Ascending aorta (tissue), 2 donors: Measurements from ENCODE around the gene ZNF532. TPM values are rescaled to one million over a fixed set of nuclear protein-coding genes. Genes with fewer than 3 reads are reported as not detected.
"Not testable (repeated sequence)": the region's sequence is repeated elsewhere in the genome, so short reads cannot be mapped to it uniquely, and the experiment has no call there.

ENCODE experiments used
- DNase-seq, 2 donors: peaks; one replicate each; pipeline ENCODE4 v3.0.0-alpha.2; 2019; ENCODE audit warnings: low spot score in 2 of 2
- H3K27ac ChIP-seq, 2 donors: fragments of 200-600 bp; sonication (generic); one replicate each; pipeline ENCODE4 v1.5.1; 2016 to 2017; ENCODE audit warnings: mild to moderate bottlenecking in 1 of 2
- H3K27me3 ChIP-seq: fragments of 200-600 bp; sonication (generic); one replicate; pipeline ENCODE4 v1.5.1; 2017
- H3K36me3 ChIP-seq, 2 donors: fragments of 200-600 bp; sonication (generic); one replicate each; pipeline ENCODE4 v1.5.1; 2016
- H3K4me1 ChIP-seq, 2 donors: fragments of 200-600 bp; sonication (generic); one replicate each; pipeline ENCODE4 v1.5.1; 2016 to 2017; ENCODE audit warnings: mild to moderate bottlenecking in 1 of 2
- H3K4me3 ChIP-seq, 2 donors: fragments of 200-600 bp; sonication (generic); one replicate each; pipeline ENCODE4 v1.5.1; 2016 to 2017; ENCODE audit warnings: mild to moderate bottlenecking in 1 of 2
- H3K9me3 ChIP-seq, 2 donors: fragments of 200-600 bp; sonication (generic); one replicate each; pipeline ENCODE4 v1.5.1; 2016
- intact Hi-C: fragments of 100-400 bp; cut with DNase I; formaldehyde crosslinking; loops from one replicate; pipeline ENCODE4 v1.15.1; 2023
- total RNA-seq: library from RNA; depleted of rRNA; stranded (reverse); fragments of >200 nt; gene quantifications from one replicate; pipeline ENCODE4 v1.1.0, GENCODE V29; 2016
- TF ChIP-seq, protein P1 (sequence below), 3 experiments: fragments of 200-600 bp in 2 of 3; fragments of 450-650 bp in 1 of 3; sonication (generic) in 2 of 3; IDR thresholded peaks; one replicate each; pipeline ENCODE4 v1.5.1; 2016 to 2019; ENCODE audit warnings: antibody characterized with exemption in 3 of 3, mild to moderate bottlenecking in 1 of 3, moderate library complexity in 1 of 3

Gene ZNF532
- total RNA-seq, 1 donor from 2014 or later, result 161 TPM

DNA sequence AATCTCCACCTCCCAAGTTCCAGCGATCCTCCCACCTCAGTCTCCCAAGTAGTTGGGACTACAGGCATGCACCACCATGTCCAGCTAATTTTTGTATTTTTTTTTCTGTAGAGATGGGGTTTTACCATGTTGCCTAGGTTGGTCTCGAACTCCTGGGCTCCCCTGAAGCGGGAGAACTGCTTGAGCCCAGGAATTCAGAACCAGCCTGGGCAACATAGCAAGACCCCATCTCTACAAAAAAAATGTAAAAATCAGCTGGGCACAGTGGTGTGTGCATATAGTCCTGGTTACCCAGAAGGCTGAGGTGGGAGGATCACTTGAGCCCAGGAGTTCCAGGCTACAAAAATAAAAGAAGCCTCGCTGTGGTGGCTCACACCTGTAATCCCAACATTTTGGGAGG, 12.0 kb upstream of the ZNF532 start:
- intact Hi-C loops, result loop anchor here (5.0 kb wide), 1 partner anchor 40 kb away; no protein-coding TSS in a partner anchor
- Histone ChIP-seq H3K4me3 (no peak overlapping the region), H3K27ac (no peak overlapping the region), H3K9me3 (no peaks in the 10 kb centered on the region), H3K4me1 (peaks cover 0 to 12% of the 10 kb centered on the region in 2 donors), H3K27me3 (no peaks in the 10 kb centered on the region), H3K36me3 (no peaks in the 10 kb centered on the region)
- TF ChIP-seq, protein P1, sequence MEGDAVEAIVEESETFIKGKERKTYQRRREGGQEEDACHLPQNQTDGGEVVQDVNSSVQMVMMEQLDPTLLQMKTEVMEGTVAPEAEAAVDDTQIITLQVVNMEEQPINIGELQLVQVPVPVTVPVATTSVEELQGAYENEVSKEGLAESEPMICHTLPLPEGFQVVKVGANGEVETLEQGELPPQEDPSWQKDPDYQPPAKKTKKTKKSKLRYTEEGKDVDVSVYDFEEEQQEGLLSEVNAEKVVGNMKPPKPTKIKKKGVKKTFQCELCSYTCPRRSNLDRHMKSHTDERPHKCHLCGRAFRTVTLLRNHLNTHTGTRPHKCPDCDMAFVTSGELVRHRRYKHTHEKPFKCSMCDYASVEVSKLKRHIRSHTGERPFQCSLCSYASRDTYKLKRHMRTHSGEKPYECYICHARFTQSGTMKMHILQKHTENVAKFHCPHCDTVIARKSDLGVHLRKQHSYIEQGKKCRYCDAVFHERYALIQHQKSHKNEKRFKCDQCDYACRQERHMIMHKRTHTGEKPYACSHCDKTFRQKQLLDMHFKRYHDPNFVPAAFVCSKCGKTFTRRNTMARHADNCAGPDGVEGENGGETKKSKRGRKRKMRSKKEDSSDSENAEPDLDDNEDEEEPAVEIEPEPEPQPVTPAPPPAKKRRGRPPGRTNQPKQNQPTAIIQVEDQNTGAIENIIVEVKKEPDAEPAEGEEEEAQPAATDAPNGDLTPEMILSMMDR (IDR thresholded peaks at IDR 0.05), result no peak
- DNase-seq, result no peak

DNA sequence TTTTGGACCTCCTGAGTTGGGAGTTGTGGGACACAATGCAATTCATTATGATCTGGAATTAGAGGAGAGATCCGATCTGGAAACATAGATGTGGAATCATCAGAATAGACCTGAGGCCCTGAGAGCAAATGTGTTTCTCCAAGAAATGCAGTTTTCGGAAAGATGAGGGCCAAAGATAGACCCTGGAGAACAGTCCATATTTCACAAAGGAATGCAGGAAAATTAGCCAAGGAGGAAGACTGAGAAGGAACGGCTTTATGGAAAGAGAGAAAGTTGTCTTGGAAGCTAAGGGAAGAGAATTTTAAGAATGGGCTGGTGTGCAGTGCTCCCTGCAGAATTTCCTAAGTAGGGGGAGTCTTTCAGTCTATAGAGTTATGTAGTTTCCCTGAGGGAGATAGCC, 11.1 kb upstream of the ZNF532 start:
- TF ChIP-seq, protein P1 (IDR thresholded peaks at IDR 0.05), result no peak
- H3K27ac ChIP-seq, result peak overlapping the region in 1 of 2 donors; percentile 13

DNA sequence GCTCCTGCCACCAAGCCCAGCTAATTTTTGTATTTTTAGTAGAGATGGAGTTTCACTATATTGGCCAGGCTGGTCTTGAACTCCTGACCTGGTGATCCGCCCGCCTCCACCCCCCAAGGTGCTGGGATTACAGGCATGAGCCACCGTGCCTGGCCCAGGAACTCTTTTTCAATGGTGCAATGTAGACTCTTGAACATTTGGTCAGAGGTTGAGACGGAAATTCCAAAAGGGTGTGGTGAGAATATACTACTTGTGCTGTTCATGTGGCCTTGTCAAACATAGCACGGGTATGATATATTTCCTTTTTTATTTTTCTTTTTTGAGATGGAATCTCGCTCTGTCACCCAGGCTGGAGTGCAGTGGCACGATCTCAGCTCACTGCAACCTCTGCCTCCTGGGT, 9.2 kb upstream of the ZNF532 start:
- H3K4me3 ChIP-seq, H3K9me3 ChIP-seq, H3K27me3 ChIP-seq, DNase-seq, H3K36me3 ChIP-seq: not testable (repeated sequence)
- intact Hi-C loops, result loop anchor here (5.0 kb wide), 2 partner anchors 68 to 122 kb away; no protein-coding TSS in a partner anchor
- Histone ChIP-seq H3K27ac (peak overlapping the region in 1 of 2 donors; percentile 22), H3K4me1 (peaks cover 4 to 25% of the 10 kb centered on the region in 2 donors)

More for the DNA sequence above, 11.1 kb upstream of the ZNF532 start:
- no peak overlapping the region for H3K4me3 ChIP-seq
- no peaks in the 10 kb centered on the region for H3K27me3 ChIP-seq
- H3K9me3 ChIP-seq, result no peaks in the 10 kb centered on the region
- H3K36me3 ChIP-seq, result no peaks in the 10 kb centered on the region
- peaks cover 0 to 12% of the 10 kb centered on the region in 2 donors for H3K4me1 ChIP-seq
- no peak for DNase-seq
- intact Hi-C loops, result loop anchor here (5.0 kb wide), 1 partner anchor 39 kb away; no protein-coding TSS in a partner anchor

DNA sequence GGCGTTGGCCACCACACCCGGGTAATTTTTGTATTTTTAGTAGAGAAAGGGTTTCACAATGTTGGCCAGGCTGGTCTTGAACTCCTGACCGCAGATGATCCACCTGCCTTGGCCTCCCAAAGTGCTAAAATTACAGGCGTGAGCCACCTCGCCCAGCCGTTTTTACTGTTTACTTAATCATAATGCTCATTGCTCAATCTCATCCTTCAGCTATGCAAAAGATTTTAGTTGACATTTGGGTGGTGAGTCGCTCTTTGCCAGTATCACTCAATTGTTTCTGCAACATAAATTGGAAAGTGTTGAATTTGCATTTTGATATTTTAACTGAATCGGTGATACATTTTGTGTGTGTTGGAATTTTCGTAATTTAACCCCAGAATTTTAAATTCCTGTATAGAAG, 7.8 kb upstream of the ZNF532 start:
- intact Hi-C loops, result loop anchor here (5.0 kb wide), 2 partner anchors 70 to 120 kb away; no protein-coding TSS in a partner anchor
- H3K4me3 ChIP-seq, result no peak overlapping the region
- H3K27ac ChIP-seq, result peak overlapping the region in 1 of 2 donors; percentile 54
- DNase-seq, result no peak
- peaks cover 4 to 35% of the 10 kb centered on the region in 2 donors for H3K4me1 ChIP-seq
- H3K27me3 ChIP-seq, result no peaks in the 10 kb centered on the region
- no peaks in the 10 kb centered on the region for H3K9me3 ChIP-seq
- no peaks in the 10 kb centered on the region for H3K36me3 ChIP-seq
- TF ChIP-seq, protein P1 (IDR thresholded peaks at IDR 0.05), result no peak

DNA sequence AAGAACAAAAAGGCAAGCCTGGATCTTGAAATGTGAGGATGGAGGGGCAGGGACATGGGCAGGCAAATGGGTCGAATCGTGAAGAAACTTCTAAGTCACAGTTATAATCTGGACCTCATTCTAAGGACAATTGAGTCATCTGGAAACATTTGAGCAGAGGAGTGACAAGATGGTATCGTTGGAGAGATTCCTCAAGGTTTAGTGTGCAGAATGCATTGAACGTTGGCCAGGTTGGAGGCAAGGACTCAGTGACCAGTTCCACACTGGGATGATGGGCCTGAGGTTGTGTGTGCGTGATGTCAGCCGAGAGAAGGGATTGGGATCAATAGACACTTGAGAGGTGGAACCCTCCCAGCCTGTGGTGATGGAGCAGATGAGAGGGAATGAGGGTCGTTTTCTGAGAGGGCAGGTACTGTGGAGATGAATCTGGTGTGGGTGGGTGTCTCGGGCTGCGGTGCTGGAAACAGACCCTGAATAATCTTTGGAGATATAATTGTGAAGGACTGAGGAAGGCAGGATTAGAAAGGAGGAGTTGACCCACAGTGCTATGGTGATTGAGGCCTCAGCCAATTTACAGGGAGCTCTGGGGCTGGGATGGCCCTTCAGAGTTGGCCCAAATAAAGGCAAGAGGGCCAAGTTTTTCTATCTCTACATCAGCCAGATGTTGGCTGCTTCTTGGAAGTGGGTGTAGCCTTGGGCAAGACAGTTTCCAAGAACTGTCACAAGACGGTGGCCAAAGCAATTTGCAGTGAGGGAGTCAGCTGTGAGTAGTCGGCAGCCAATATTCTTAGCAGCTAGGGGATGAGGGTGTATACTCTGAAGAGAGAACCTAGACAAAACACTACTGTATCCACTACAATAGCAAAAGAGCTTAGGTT, 5.8 kb upstream of the ZNF532 start:
- Histone ChIP-seq H3K4me3 (no peak overlapping the region), H3K27me3 (no peaks in the 10 kb centered on the region), H3K27ac (peak overlapping the region; percentile 86 to 100), H3K36me3 (no peaks in the 10 kb centered on the region), H3K4me1 (peaks cover 7 to 39% of the 10 kb centered on the region in 2 donors), H3K9me3 (no peaks in the 10 kb centered on the region)
- DNase-seq, result peak in 1 of 2 donors; percentile 79
- intact Hi-C loops, result loop anchor here (2.0 to 5.0 kb wide), 3 partner anchors 72 to 198 kb away; no protein-coding TSS in a partner anchor
- TF ChIP-seq, protein P1 (IDR thresholded peaks at IDR 0.05), result no peak

DNA sequence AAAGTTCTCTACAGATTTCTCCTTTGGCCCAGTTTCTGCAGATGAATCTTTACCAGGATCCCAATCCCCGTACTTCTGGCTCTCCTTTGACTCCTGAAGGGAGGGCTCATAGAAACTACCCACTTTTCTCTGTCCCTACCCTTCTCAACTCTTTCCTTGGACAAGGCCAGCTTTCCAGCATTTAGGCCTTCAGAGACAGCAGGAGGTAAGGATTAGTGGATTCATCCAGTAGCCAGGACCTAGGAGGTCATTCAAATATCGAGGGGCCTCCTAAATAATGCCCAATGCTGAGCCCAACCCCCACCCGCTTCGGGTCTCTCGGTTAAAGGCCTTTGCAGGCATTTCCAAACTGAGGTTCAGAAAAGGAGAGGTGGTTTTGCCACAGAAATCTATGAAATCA, 4.8 kb upstream of the ZNF532 start:
- TF ChIP-seq, protein P1 (IDR thresholded peaks at IDR 0.05), result no peak
- Histone ChIP-seq H3K27me3 (no peaks in the 10 kb centered on the region), H3K4me1 (peaks cover 7 to 46% of the 10 kb centered on the region in 2 donors), H3K27ac (peak overlapping the region; percentile 86 to 100), H3K36me3 (no peaks in the 10 kb centered on the region), H3K4me3 (no peak overlapping the region), H3K9me3 (no peaks in the 10 kb centered on the region)
- no peak for DNase-seq
- intact Hi-C loops, result loop anchor here (2.0 to 5.0 kb wide), 4 partner anchors 73 to 197 kb away; no protein-coding TSS in a partner anchor
